AG04450 (cell line): ENCODE data around the gene LGR6. TPM values are rescaled to one million over a fixed set of nuclear protein-coding genes. Genes with fewer than 3 reads are reported as not detected.

Experiments
- CTCF ChIA-PET: fragments of 300-600, 350-600 bp; formaldehyde crosslinking; extraction: SDS; loops from one replicate; lab custom pipeline; 2022; ENCODE audit warnings: antibody characterized with exemption, inconsistent platforms; lab: Charles Lee
- POLR2A ChIA-PET: fragments of 350-600 bp; formaldehyde crosslinking; extraction: SDS; loops from one replicate; lab custom pipeline; 2021; ENCODE audit warnings: antibody characterized with exemption, inconsistent platforms; lab: Yijun Ruan, JAX
- DNase-seq: peaks from one replicate; pipeline ENCODE4 v3.0.0-alpha.2; 2011; ENCODE audit warnings: low read depth, low spot score
- H3K27ac ChIP-seq: one replicate; pipeline ENCODE4 v1.5.1; 2012; ENCODE audit warnings: low read depth, low read length, control low read depth
- H3K27me3 ChIP-seq: one replicate; pipeline ENCODE4 v1.6.0; 2012; ENCODE audit warnings: low read length; ENCODE audit not compliant: control insufficient read depth, insufficient read depth
- H3K4me3 ChIP-seq: 2 replicates; pipeline ENCODE4 v1.5.1; 2011; ENCODE audit warnings: mild to moderate bottlenecking, low read depth, low read length, control low read depth
- H3K9me3 ChIP-seq: 2 replicates; pipeline ENCODE4 v1.5.1; 2012; ENCODE audit warnings: low read length; ENCODE audit not compliant: control insufficient read depth, insufficient read depth
- CTCF ChIP-seq: IDR thresholded peaks from 2 replicates; pipeline ENCODE4 v1.5.1; 2011; ENCODE audit warnings: low read depth, low read length, control low read depth, inconsistent platforms
- polyA plus RNA-seq: library from polyadenylated mRNA; depleted of rRNA; stranded (reverse); fragments of >200 nt; gene quantifications from 2 replicates; pipeline ENCODE4 v1.2.3, GENCODE V29; 2011

Gene LGR6
- polyA plus RNA-seq, 1 experiment: not detected

DNA sequence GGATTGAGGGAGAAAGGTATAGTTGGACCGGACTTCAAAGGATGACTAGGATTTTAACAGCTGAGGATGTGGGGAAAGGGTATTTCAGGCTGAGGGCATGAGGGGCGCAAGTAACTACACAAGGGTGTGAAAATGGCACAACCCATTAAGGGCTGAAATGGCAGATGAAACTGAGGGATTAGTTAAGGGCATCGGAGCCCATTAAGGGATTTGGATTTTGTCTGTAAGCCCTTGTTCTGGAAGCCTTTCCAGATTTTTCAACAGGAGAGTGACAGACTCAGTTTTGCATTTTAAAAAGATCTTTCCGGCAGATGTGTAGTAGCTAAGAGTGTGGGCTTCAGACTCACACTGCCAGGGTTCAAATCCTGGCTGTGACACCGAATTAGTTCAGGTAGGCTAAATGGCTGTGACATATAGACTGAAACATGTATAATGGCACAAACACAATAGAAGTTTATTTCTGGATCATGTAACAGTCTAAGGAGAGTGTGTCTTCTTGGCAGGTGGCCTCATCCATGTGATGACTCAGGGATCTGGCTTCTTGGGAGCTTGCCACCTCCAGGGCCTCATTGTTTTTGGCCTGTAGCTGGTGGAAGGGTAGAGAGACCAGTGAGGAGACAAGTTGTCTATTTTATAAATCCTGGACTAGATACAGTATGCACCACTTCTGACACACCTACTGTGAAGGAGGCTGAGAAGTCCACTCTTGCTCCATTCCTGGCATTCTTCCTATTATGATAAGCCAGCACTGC is 98.5 kb downstream of the LGR6 start:
- CTCF ChIA-PET: interaction anchor here (0.6 kb wide), 1 partner anchor 511 kb away, joined by 5 read pairs; no protein-coding TSS in a partner anchor
- no peak overlapping the region for H3K27ac ChIP-seq

GRCh38 chr1:202292773-202293172 is 99.2 kb downstream of the LGR6 start:
- Histone ChIP-seq H3K27ac (no peak overlapping the region), H3K4me3 (no peak overlapping the region), H3K9me3 (no peaks in the 10 kb centered on the region), H3K27me3 (peaks cover 15% of the 10 kb centered on the region)
- CTCF ChIA-PET: interaction anchor here (0.6 kb wide), 1 partner anchor 512 kb away, joined by 5 read pairs; no protein-coding TSS in a partner anchor
- no peak for DNase-seq
- TF ChIP-seq CTCF: no peak
- POLR2A ChIA-PET: interaction anchor here (0.7 to 1.0 kb wide), 2 partner anchors 9 to 11 kb away, joined by 4 to 5 read pairs; no protein-coding TSS in a partner anchor

More for the DNA sequence above, 98.5 kb downstream of the LGR6 start:
- H3K27me3 ChIP-seq: peaks cover 12% of the 10 kb centered on the region
- H3K9me3 ChIP-seq: no peaks in the 10 kb centered on the region
- no peak overlapping the region for H3K4me3 ChIP-seq
- DNase-seq: peak; percentile 69
- TF ChIP-seq CTCF: no peak
- POLR2A ChIA-PET: interaction anchor here (0.7 to 1.0 kb wide), 2 partner anchors 9 to 11 kb away, joined by 4 to 5 read pairs; no protein-coding TSS in a partner anchor

DNA sequence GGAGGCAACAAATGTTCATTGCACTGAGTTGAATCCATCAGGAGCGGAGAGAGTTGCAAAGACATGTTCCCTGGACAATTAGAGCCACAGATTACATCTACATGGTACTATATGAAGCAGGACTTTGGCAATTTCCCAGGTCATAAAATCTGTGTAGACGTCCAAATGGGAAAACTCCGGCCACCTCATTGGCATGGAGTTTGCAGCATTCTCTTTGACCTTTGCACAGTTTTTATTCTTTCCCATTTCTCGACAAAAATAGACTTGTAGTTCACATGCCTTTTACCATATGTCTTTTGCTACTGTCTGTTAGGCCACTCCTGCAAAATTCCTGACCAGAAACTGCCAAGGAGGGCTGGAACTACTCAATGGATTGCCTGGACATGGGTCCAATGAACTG is 100.0 kb downstream of the LGR6 start:
- Histone ChIP-seq H3K4me3 (no peak overlapping the region), H3K27ac (no peak overlapping the region), H3K9me3 (no peaks in the 10 kb centered on the region), H3K27me3 (peaks cover 18% of the 10 kb centered on the region)
- no peak for DNase-seq
- ChIA-PET POLR2A (no interaction called here), CTCF (interaction anchor here (0.5 to 1.1 kb wide), 2 partner anchors 79 to 101 kb away, joined by 3 to 4 read pairs; no protein-coding TSS in a partner anchor)
- TF ChIP-seq CTCF: no peak

DNA sequence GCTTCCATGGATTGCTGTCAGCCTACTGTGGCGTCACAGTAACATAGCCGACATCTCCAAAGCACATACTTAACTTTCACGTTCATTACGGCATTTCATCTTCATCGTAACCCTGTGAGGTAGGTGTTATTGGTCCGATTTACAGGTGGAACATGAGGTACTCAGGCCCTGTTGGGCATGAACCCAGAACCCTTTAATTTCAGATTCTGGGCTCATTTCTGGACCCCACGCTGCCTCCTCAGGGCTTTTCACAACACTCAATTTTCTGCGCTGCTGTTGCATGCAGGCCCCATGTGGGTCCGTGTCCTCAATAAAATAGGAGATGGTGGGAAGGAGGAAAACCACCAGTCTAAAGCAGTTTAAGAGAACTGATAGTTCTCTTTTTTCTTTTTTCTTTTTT is 108.6 kb downstream of the LGR6 start:
- POLR2A ChIA-PET: no interaction called here
- CTCF ChIA-PET: interaction anchor here (0.6 kb wide), 1 partner anchor 90 kb away, joined by 3 read pairs; no protein-coding TSS in a partner anchor
- no peak for TF ChIP-seq CTCF

DNA sequence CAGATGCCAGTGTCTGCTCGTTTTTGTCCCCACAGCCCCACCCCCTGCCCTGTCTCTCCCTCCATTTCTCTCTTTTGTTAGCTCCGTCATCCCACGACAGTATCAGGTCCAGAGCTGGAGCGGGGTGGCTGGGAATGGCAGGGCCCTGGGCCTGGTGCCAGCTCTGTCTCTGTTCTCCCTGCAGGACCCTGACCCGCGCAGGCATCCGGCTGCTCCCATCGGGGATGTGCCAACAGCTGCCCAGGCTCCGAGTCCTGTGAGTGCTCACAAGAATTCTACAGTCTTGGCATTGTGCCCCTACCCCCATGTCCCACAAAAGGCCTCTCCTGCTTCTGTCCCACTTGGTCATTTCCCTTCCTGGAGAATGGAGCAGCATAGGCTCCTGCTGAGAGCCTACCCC is 110.8 kb downstream of the LGR6 start:
- H3K27ac ChIP-seq: no peak overlapping the region
- DNase-seq: no peak
- ChIA-PET CTCF (interaction anchor here (0.9 to 4.5 kb wide), 2 partner anchors 12 to 115 kb away, joined by 4 to 21 read pairs; no protein-coding TSS in a partner anchor), POLR2A (interaction anchor here (0.9 kb wide), 1 partner anchor 13 kb away, joined by 3 read pairs; no protein-coding TSS in a partner anchor)
- no peak for TF ChIP-seq CTCF
- H3K27me3 ChIP-seq: peaks cover 57% of the 10 kb centered on the region
- no peaks in the 10 kb centered on the region for H3K9me3 ChIP-seq
- H3K4me3 ChIP-seq: no peak overlapping the region

More for the DNA sequence above, 108.6 kb downstream of the LGR6 start:
- peaks cover 54% of the 10 kb centered on the region for H3K27me3 ChIP-seq
- no peak overlapping the region for H3K4me3 ChIP-seq
- DNase-seq: no peak
- no peaks in the 10 kb centered on the region for H3K9me3 ChIP-seq
- H3K27ac ChIP-seq: no peak overlapping the region
